Natural killer cell (primary cell): ENCODE measurements around the gene SLC34A3. TPM values are rescaled to one million over a fixed set of nuclear protein-coding genes. Genes with fewer than 3 reads are reported as not detected.

ENCODE experiments used
- ATAC-seq, 3 donors: fragments of 150-1000 bp in 2 of 3; fragments of 200-7000 bp in 1 of 3; cut with Tn5 transposase; 1 replicate in 1 of 3; 2 replicates in 2 of 3; pipeline ENCODE4 v1.10.0; 2021; ENCODE audit warnings: mild to moderate bottlenecking in 2 of 3, moderate library complexity in 2 of 3
- DNase-seq, 2 donors: peaks; one replicate each; pipeline versions ENCODE4 v3.0.0 to v3.0.0-alpha.2; 2013 to 2021; ENCODE audit warnings: mixed read lengths in 1 of 2
- H3K27ac ChIP-seq: one replicate; pipeline ENCODE4 v1.5.1; 2013; ENCODE audit warnings: mild to moderate bottlenecking, low read length
- H3K27me3 ChIP-seq: one replicate; pipeline ENCODE4 v1.6.1; 2013; ENCODE audit warnings: low read length; ENCODE audit not compliant: control insufficient read depth, insufficient read depth
- H3K36me3 ChIP-seq: one replicate; pipeline ENCODE4 v1.6.1; 2013; ENCODE audit warnings: low read length; ENCODE audit not compliant: control insufficient read depth, insufficient read depth
- H3K4me1 ChIP-seq: one replicate; pipeline ENCODE4 v1.6.1; 2013; ENCODE audit warnings: low read length; ENCODE audit not compliant: control insufficient read depth, insufficient read depth
- H3K4me3 ChIP-seq: one replicate; pipeline ENCODE4 v1.5.1; 2013; ENCODE audit warnings: low read length
- H3K9me3 ChIP-seq: one replicate; pipeline ENCODE4 v1.6.1; 2013; ENCODE audit warnings: low read length; ENCODE audit not compliant: control insufficient read depth, insufficient read depth
- H3K27ac Mint-ChIP-seq, 2 donors: one replicate each; pipeline ENCODE4 v1.8.0; 2022; ENCODE audit warnings: mild to moderate bottlenecking in 2 of 2, mixed read lengths in 2 of 2, moderate library complexity in 1 of 2
- H3K27me3 Mint-ChIP-seq, 2 donors: one replicate each; pipeline ENCODE4 v1.8.0; 2022; ENCODE audit warnings: low read depth in 2 of 2, mixed read lengths in 2 of 2
- H3K36me3 Mint-ChIP-seq: one replicate; pipeline ENCODE4 v1.8.0; 2022; ENCODE audit warnings: mixed read lengths
- H3K4me1 Mint-ChIP-seq, 2 donors: one replicate each; pipeline ENCODE4 v1.8.0; 2022; ENCODE audit warnings: mixed read lengths in 2 of 2
- H3K4me3 Mint-ChIP-seq: one replicate; pipeline ENCODE4 v1.8.0; 2022; ENCODE audit warnings: mild to moderate bottlenecking, moderate library complexity, mixed read lengths
- H3K9me3 Mint-ChIP-seq, 2 donors: one replicate each; pipeline ENCODE4 v1.8.0; 2022; ENCODE audit warnings: mixed read lengths in 2 of 2
- CTCF ChIP-seq: fragments of 200-600 bp; IDR thresholded peaks from one replicate; pipeline ENCODE4 v1.8.0; 2022; ENCODE audit warnings: antibody characterized with exemption
- WGBS: methylation state at CpG from one replicate; pipeline ENCODE4 v1.1.7; 2013; ENCODE audit warnings: missing lambda C conversion rate; ENCODE audit not compliant: insufficient coverage; 5-methylcytosine and 5-hydroxymethylcytosine counted together
- intact Hi-C: fragments of 100-400 bp; cut with micrococcal nuclease; formaldehyde crosslinking; loops from one replicate; pipeline ENCODE4 v1.14.2; 2022
- total RNA-seq, 4 donors: library from RNA; stranded (reverse); fragments of 120-200 nt in 1 of 4; gene quantifications; one replicate each; pipeline versions ENCODE4 v1.2.3 to v1.2.4, GENCODE V29; 2013 to 2022

The SLC34A3 gene
- total RNA-seq, 3 donors from 2014 or later (not counting 1 experiment from before 2014, with no cell fraction given) = not detected

- Histone ChIP-seq H3K36me3 (no peaks in the 10 kb centered on the region), H3K27me3 (no peaks in the 10 kb centered on the region), H3K9me3 (no peaks in the 10 kb centered on the region), H3K4me3 (peak overlapping the region; percentile 57), H3K27ac (peak overlapping the region; percentile 64), H3K4me1 (peaks cover 40% of the 10 kb centered on the region)
- no peak for TF ChIP-seq CTCF
- Mint-ChIP-seq H3K9me3 (no peaks in the 10 kb centered on the region), H3K27ac (peak overlapping the region; percentile 92 to 96), H3K36me3 (no peaks in the 10 kb centered on the region), H3K4me3 (peak overlapping the region; percentile 93), H3K27me3 (no peaks in the 10 kb centered on the region), H3K4me1 (peaks cover 37 to 45% of the 10 kb centered on the region in 2 donors)
- 24% methylated on average over 21 of the region's 21 CpGs for WGBS
- ATAC-seq (no peak), DNase-seq (no peak)
- intact Hi-C loops = loop anchor here (1.0 to 5.0 kb wide), 3 partner anchors 16 to 38 kb away; partner anchors contain the start of genes ANAPC2, RNF208, SSNA1 and TUBB4B
Measured at GRCh38 chr9:137204731-137205125, 26.0 kb upstream of the SLC34A3 start.

GRCh38 chr9:137205126-137206069 lies 25.3 kb upstream of the SLC34A3 start, which contains the start of the genes NDOR1 and TMEM203:
Gene NDOR1 (plus strand): TSS chr9:137205700. CDS start chr9:137205778, 78 bp downstream.
Gene TMEM203 (minus strand): TSS chr9:137205648. CDS start chr9:137205414, 234 bp downstream.
- under 1% methylated on average over 98 of the region's 98 CpGs for WGBS
- Histone ChIP-seq H3K27ac (peak within 1 kb of the TSS; percentile 80), H3K4me1 (peaks cover 39% of the 10 kb centered on the region), H3K4me3 (peak within 1 kb of the TSS; percentile 81), H3K27me3 (no peaks in the 10 kb centered on the region), H3K9me3 (no peaks in the 10 kb centered on the region), H3K36me3 (no peaks in the 10 kb centered on the region)
- ATAC-seq (peak; percentile 52 to 63 (median 56)), DNase-seq (peak; percentile 95)
- Mint-ChIP-seq H3K4me1 (peaks cover 37 to 45% of the 10 kb centered on the region in 2 donors), H3K4me3 (peak within 1 kb of the TSS; percentile 93), H3K9me3 (no peaks in the 10 kb centered on the region), H3K27ac (peak within 1 kb of the TSS; percentile 92 to 96), H3K36me3 (no peaks in the 10 kb centered on the region), H3K27me3 (no peaks in the 10 kb centered on the region)
- TF ChIP-seq CTCF = no peak
- intact Hi-C loops = loop anchor here (1.0 to 2.0 kb wide), 2 partner anchors 17 kb away; partner anchors contain the start of genes ANAPC2, RNF208 and SSNA1

- Mint-ChIP-seq H3K36me3 (no peaks in the 10 kb centered on the region), H3K9me3 (no peaks in the 10 kb centered on the region), H3K4me3 (peak overlapping the region; percentile 93), H3K4me1 (peaks cover 38 to 39% of the 10 kb centered on the region in 2 donors), H3K27ac (peak overlapping the region; percentile 92 to 96), H3K27me3 (no peaks in the 10 kb centered on the region)
- Histone ChIP-seq H3K27ac (no peak overlapping the region), H3K4me3 (no peak overlapping the region), H3K36me3 (no peaks in the 10 kb centered on the region), H3K27me3 (no peaks in the 10 kb centered on the region), H3K9me3 (no peaks in the 10 kb centered on the region), H3K4me1 (peaks cover 32% of the 10 kb centered on the region)
- intact Hi-C loops = no loop called here
- ATAC-seq (no peak), DNase-seq (no peak)
- 87% methylated on average over 7 of the region's 7 CpGs for WGBS
- TF ChIP-seq CTCF = no peak
Measured at GRCh38 chr9:137206602-137207001, 24.1 kb upstream of the SLC34A3 start.
